ENCODE measurements around the gene RAB10.

The RAB10 gene

DNA sequence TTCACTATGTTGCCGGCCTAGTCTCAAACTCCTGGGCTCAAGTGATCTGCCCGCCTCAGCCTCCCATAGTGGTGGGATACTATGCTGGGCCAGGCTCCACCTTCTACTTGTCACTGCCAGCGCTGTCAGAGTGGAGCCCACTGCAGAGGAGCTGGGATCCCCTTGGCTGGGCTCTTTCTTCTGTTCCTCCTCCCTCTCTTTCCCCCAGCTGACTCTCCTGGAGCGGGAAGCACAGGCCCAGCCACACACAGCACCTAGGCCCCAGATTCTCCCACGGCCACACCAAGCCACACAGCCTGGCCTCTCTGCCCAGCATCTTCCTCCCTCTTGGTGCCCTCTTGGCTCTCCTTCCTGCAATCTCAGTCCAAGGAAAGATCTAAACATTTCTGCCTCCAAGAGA lies 135.3 kb downstream of the RAB10 start:
- Histone ChIP-seq H3K27me3 (replicated peaks; ENCODE audit: control insufficient read depth, insufficient read depth, low read length) (no peaks in the 10 kb centered on the region), H3K36me3 (ENCODE audit: control insufficient read depth, insufficient read depth, low read length) (no peaks in the 10 kb centered on the region), H3K4me3 (replicated peaks; ENCODE audit: low read depth, low read length) (no peak overlapping the region)
- no peak for DNase-seq (ENCODE audit: extremely low read depth, insufficient read length)
- TF ChIP-seq CTCF (IDR thresholded peaks at IDR 0.05; ENCODE audit: insufficient read depth, low read length, poor library complexity, severe bottlenecking), result no peak

- TF ChIP-seq CTCF (IDR thresholded peaks at IDR 0.05; ENCODE audit: insufficient read depth, low read length, poor library complexity, severe bottlenecking), result no peak
- Histone ChIP-seq H3K36me3 (ENCODE audit: control insufficient read depth, insufficient read depth, low read length) (no peaks in the 10 kb centered on the region), H3K27me3 (replicated peaks; ENCODE audit: control insufficient read depth, insufficient read depth, low read length) (no peaks in the 10 kb centered on the region; the same call in 1 of the 2 replicates), H3K4me3 (replicated peaks; ENCODE audit: low read depth, low read length) (no peak overlapping the region)
- no peak for DNase-seq (ENCODE audit: extremely low read depth, insufficient read length)
These were observed 136.0 kb downstream of the RAB10 start for GRCh38 chr2:26169681-26170414.

DNA sequence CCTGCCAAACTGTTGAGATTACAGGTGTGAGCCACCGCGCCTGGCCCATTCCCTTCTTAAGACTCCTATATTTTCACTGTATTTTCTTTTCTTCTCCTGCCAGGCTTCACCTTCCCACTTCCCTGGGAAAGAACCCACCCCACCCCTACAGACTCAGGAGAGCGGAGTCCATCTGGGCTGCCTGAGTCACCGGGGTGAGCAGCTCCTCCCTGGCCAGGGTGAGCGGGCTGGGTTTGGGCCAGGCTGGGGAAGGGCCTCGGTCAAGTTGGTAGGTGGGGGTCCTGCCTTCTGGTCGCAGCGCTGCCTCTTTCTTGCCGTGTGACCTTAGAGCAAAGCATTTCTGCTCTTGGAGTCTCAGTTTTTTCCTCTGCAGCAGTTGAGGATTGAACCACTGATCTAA lies 136.9 kb downstream of the RAB10 start:
- no peaks in the 10 kb centered on the region for H3K36me3 ChIP-seq (ENCODE audit: control insufficient read depth, insufficient read depth, low read length)
- H3K27me3 ChIP-seq (replicated peaks; ENCODE audit: control insufficient read depth, insufficient read depth, low read length), result no peaks in the 10 kb centered on the region; the same call in 1 of the 2 replicates
- no peak for TF ChIP-seq CTCF (IDR thresholded peaks at IDR 0.05; ENCODE audit: insufficient read depth, low read length, poor library complexity, severe bottlenecking)
- DNase-seq (ENCODE audit: extremely low read depth, insufficient read length), result no peak
- no peak overlapping the region for H3K4me3 ChIP-seq (replicated peaks; ENCODE audit: low read depth, low read length)

DNA sequence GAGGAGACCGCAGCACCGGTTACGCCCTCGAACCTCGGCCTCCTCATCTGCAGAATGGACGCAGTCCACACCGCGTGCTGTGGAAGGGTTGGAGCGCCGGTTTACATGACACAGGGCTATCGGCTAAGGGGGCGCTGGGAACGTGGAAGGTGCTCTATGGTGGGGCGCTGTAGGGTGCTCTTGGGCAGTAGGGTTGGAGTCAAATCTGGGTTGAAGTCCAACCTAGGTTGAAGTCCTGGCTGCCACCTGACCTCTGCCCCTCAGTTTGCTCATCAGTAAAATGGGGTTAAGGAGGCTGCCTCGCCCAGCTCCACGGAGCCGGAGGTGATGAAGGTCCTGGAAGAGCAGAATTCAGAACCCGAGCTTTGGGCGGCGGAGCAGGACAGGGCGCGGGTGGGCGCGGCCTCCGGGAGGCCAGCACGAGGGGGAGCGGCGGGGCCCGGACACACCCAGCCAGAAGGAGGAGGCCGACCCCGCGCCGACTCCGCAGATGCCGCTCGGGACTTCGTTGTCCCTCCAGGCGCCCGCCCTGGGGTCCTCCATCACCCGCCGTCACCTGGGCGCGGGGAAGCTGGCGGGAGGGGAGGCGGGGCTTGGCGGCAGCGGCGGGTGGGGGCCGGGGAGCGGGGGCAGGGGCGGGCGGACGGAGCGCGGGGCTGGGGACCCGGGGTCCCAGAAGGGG lies 138.4 kb downstream of the RAB10 start:
- TF ChIP-seq CTCF (IDR thresholded peaks at IDR 0.05; ENCODE audit: insufficient read depth, low read length, poor library complexity, severe bottlenecking), result no peak
- peak overlapping the region; percentile 14 for H3K4me3 ChIP-seq (replicated peaks; ENCODE audit: low read depth, low read length)
- H3K27me3 ChIP-seq (replicated peaks; ENCODE audit: control insufficient read depth, insufficient read depth, low read length), result no peaks in the 10 kb centered on the region; the same call in 1 of the 2 replicates
- DNase-seq (ENCODE audit: extremely low read depth, insufficient read length), result no peak
- no peaks in the 10 kb centered on the region for H3K36me3 ChIP-seq (ENCODE audit: control insufficient read depth, insufficient read depth, low read length)

- TF ChIP-seq CTCF (IDR thresholded peaks at IDR 0.05; ENCODE audit: insufficient read depth, low read length, poor library complexity, severe bottlenecking), result no peak
- Histone ChIP-seq H3K4me3 (replicated peaks; ENCODE audit: low read depth, low read length) (peak within 1 kb of the TSS; percentile 27), H3K36me3 (ENCODE audit: control insufficient read depth, insufficient read depth, low read length) (no peaks in the 10 kb centered on the region), H3K27me3 (replicated peaks; ENCODE audit: control insufficient read depth, insufficient read depth, low read length) (no peaks in the 10 kb centered on the region; the same call in 1 of the 2 replicates)
- no peak for DNase-seq (ENCODE audit: extremely low read depth, insufficient read length)
These were observed 139.2 kb downstream of the RAB10 start, which contains the start of gene GAREM2 for GRCh38 chr2:26172871-26173775. Gene GAREM2, plus strand, starts transcription at chr2:26173088. Its CDS starts 133 bp downstream, at chr2:26173221.
